ENCODE data around the gene EDDM3A.

DNA sequence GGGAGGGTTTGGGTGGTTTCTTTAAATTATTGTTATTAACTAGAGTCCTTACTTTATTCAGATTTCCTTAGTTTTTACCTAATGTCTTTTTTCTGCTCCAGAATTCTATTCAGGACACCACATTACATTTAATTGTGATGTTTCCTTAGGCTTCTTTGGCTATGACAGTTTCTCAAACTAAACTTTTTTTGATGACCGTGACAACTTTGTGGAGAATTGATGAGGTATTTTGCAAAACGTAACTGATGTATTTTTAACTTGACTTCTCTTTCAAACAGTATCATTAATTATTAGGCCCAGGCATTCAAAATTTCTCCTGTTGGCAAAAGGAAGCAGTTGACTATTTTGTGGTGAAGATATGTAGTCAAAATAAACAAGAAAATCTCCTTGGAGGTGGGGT lies 45.9 kb downstream of the EDDM3A start:
- TF ChIP-seq, protein P1, sequence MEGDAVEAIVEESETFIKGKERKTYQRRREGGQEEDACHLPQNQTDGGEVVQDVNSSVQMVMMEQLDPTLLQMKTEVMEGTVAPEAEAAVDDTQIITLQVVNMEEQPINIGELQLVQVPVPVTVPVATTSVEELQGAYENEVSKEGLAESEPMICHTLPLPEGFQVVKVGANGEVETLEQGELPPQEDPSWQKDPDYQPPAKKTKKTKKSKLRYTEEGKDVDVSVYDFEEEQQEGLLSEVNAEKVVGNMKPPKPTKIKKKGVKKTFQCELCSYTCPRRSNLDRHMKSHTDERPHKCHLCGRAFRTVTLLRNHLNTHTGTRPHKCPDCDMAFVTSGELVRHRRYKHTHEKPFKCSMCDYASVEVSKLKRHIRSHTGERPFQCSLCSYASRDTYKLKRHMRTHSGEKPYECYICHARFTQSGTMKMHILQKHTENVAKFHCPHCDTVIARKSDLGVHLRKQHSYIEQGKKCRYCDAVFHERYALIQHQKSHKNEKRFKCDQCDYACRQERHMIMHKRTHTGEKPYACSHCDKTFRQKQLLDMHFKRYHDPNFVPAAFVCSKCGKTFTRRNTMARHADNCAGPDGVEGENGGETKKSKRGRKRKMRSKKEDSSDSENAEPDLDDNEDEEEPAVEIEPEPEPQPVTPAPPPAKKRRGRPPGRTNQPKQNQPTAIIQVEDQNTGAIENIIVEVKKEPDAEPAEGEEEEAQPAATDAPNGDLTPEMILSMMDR (IDR thresholded peaks at IDR 0.05), result no peak
- TF ChIP-seq EP300 (IDR thresholded peaks at IDR 0.05), result no peak
- TF ChIP-seq POLR2AphosphoS5 (IDR thresholded peaks at IDR 0.05), result no peak

Data from stomach (tissue), 4 donors.